ENCODE data around the gene RSL1D1. TPM values are rescaled to one million over a fixed set of nuclear protein-coding genes. Genes with fewer than 3 reads are reported as not detected.

RSL1D1 gene
- total RNA-seq, result 100 to 1,000 TPM; 358 to 377 TPM

DNA sequence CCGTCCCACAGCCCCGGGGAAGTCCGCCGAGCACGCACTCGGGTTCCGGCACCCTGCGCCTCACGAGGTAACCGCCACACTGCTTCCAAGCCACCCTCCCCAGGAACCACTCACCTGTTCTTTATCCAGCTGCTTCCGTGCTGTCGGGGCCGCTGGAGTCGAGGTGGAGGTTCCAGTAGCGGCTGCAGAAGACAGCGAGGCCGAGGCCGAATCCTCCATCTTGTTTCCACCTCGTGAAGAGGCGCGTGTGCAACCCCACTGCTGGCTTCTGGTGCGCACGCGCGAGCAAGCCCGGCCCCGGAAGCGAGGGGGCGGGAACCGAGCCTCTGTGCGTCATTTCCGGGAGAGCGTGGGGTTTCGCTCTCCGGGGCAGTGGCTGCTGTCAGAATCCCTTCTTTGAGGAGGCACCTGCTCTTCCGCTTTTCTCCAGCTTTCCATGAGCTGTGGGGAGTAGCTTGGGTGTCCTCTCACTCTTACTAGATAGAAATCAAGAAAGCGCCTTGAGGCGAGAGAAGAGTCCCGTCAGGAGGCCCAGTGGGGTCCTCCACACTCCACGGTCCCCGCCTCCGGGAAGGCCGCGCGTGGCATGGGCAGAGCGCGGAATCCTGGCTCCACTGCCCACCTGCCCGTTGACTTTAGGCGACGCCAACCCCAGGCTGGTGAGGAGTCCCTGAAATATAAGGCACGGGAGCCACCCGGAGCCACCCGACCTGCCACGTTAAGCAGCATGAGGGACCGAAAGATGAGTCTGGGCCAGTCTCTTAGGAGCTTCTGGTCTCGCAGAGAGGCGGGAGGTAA is at the start of gene RSL1D1:
RSL1D1 (minus strand) TSS at position 249 of the 798 bp plus-strand sequence; CDS start at position 219, 30 bp downstream.
- ChIA-PET CTCF (interaction anchor here (1.3 kb wide), 1 partner anchor 54 kb away, joined by 3 read pairs; no protein-coding TSS in a partner anchor), POLR2A (interaction anchor here (0.6 to 1.4 kb wide), 5 partner anchors 13 to 109 kb away, joined by 3 to 12 read pairs (median 6); partner anchors contain the start of genes GSPT1, TXNDC11 and ZC3H7A)

DNA sequence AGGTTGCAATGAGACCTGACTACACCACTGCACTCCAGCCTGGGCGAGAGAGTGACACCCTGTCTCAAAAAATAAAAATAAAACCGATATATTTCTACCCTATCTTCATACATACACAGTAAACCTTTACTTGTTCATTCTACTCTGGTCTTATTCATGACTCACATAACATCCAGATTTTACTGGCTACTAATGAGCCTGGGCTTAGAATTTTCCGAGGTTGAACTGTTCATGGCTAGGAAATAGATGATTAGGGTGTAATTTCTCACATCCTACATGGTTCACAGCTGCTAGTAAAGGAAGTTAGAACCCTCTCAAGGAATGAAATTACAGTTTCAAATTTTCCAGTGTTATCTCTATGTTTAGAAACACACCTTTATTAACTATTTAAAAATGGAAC is 49.7 kb upstream of the RSL1D1 start:
- ChIA-PET CTCF (no interaction called here), POLR2A (interaction anchor here (0.7 kb wide), 1 partner anchor 9 kb away, joined by 4 read pairs; no protein-coding TSS in a partner anchor)

DNA sequence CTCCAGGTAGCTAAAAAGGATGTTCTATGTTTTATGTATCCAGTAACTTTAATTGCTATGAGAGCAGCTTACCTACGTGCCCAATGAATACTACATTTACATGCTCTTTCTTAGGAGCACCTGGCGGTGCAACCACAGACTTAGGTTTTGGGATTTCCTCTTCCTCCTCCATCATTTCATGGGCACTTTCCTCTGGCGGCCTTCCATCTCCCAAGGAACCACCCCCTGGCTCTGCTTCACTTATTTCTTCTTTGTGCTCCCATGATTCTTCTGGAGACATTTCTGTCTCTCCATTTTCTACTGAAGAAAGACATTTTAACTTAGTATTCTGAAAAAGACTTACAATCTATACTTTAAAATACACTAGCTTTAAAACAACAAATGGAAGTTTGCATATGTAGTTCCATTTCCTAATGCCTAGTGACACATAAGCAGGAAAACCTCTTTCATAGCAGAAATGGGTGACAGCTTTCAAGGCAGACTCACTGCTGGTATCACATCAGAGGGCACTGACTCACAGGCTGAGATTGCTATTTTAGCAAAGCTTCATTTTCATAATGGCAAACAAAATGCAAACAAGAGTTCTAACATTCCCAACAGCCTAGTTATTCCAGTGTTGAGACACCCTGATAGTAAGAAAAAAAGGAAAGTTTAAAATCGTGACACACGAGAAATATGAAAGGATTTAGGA is 45.3 kb upstream of the RSL1D1 start:
- POLR2A ChIA-PET, result no interaction called here
- CTCF ChIA-PET, result interaction anchor here (1.0 kb wide), 1 partner anchor 171 kb away, joined by 3 read pairs; no protein-coding TSS in a partner anchor

DNA sequence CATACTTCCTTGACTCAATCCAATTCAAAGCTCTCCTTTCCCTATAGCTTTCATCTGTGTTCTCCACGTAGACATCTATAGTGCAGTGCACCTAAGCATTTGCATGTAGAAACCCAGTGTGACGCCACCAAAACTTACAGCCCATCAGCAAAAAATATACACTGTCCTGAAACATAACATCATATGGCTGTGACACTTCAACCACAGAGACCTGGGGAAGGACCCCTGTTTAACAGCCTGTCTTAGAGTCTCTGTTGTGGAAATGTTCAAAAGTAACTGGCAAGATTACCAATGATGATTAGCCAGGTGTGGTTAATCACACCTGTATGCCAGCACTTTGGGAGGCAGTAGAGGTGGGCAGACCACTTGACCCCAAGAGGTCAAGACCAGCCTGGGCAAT is 42.2 kb upstream of the RSL1D1 start:
- ChIA-PET POLR2A (no interaction called here), CTCF (no interaction called here)

DNA sequence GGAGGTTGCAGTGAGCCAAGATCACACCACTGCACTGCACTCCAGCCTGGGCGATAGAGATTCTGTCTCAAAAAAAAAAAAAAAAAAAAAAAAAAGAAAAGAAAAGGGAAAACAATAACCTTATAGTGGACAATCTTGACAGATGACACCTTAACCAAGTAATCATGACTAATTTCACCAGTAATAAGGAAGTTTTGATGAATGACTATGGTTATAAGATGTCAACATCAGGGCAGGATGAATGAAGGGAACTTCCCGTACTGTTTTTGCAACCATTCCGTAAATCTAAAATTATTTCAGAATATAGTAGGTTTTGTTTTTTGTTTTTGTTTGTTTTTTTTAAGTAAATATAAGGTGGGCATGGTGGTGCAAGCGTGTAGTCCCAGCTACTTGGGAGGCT is 41.4 kb upstream of the RSL1D1 start:
- ChIA-PET POLR2A (no interaction called here), CTCF (no interaction called here)

DNA sequence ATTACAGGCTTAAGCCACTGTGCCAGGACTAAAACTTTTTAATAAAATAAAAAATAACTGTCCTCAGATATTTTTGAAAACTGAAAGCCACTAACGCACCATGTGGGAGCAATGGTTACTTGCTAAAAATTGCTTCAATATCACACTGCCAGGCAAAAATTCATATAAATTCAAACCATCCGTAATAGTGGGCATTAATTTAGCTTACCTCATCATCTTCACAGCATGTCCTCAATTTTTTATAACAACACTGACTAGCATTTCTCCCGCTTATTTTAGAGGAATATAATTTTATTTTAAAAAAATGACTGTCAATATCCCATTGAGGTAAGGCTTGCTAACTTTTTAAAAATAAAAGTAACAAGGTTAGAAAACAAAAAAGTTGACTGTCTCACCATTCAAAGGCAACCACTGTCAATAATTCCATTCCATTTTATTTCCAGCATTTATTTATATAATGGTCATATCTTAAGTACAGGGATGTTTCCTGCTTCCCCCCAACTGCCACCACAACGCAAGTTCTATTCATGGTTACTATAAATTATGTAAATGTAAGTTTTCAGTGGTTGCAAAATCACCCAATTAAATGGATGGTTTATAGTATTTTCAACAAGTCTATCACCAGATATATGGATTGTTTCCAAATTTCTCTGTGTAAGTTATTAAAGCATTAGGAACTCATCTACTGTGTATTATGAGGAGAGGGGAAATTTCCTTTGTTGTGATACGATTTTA is 39.1 kb upstream of the RSL1D1 start:
- POLR2A ChIA-PET, result no interaction called here
- CTCF ChIA-PET, result no interaction called here

DNA sequence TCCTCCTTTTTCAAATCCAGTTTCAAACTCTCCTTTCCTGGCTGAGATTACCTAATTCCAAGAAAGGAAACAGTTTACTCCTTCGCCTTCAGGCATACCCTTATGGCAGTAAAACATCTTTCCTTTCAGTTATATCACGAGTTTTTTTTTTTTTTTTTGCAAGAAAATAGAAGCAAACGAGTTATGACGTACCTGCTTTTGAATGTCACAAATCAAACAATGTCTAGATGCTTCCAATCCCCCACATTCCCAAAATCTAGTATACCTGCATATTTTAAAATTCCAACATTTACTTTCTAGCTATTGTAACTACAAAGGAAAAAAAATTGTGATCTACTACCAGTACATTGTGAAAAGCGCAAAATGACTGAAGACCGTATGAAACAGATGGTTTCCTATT is 35.5 kb upstream of the RSL1D1 start:
- CTCF ChIA-PET, result interaction anchor here (0.6 to 1.0 kb wide), 2 partner anchors 90 to 126 kb away, joined by 3 to 4 read pairs; partner anchors contain the start of gene ZC3H7A
- POLR2A ChIA-PET, result no interaction called here

DNA sequence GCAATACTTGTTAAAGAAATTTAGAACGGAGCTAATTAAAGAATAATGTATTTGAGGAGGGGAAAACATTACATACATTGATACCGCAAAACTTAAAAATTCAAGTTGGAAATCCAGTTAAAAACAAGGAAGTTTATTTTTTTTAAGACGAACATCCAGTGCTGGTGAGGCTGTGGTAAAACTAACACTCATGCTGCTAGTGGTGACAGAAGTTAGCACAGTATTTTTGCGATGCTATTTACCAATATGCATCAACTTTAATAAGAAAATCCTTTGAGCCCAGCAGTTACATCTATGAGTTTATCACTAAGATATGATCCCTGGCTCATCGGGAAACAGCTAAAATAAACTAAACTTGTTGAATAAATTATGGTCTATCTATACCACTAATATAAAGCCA is 32.7 kb upstream of the RSL1D1 start:
- CTCF ChIA-PET, result no interaction called here
- POLR2A ChIA-PET, result no interaction called here

DNA sequence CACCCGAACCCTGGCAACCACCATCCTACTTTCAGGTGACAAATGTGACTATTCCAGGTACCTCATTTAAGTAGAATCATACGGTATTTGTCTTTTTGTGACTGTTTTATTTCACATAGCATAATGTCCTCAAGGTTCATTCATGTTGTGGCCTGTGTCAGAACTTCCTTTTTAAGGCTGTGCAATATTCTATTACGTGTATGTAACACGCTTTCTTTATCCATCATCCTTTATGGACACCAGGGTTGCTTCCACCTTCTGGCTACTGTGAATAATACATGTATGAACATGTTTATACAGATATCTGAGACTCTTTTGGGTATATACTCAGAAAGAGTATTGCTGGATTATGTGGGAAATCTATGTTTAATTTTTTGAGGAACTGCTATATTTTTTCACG is 28.7 kb upstream of the RSL1D1 start:
- CTCF ChIA-PET, result no interaction called here
- POLR2A ChIA-PET, result no interaction called here

DNA sequence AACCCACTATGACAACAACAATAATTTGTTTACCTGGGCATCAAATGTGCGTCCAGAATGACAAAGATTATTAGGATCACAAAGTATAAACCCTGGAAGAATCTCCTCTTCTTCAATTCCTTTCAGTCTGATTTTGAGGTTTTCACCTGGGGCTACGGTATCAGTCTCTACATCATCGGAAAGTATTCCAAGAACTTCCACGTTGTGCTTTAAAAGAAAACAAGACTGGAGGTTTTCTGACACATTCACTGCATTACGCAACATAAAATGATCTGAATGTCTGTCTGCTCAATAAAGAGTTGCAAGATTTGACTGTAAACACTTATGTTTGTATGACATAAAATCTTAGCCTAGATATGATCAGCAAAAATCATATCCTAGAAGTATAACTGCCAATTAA is 26.0 kb upstream of the RSL1D1 start:
- POLR2A ChIA-PET, result no interaction called here
- CTCF ChIA-PET, result no interaction called here

DNA sequence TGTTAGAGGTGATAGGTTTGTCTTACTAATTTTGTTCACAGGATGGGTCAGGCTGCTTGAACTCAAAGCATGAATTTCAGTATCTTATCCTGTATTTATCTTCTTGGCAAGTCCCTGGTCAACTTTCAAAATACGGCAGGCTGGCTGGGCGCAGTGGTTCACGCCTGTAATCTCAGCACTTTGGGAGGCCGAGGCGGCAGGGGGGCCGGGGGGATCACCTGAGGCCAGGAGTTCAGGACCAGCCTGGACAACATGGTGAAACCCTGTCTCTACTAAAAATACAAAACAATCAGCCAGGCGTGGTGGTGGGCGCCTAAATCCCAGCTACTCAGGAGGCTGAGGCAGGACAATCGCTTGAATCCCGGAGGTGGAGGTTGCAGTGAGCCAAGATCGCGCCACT is 25.0 kb upstream of the RSL1D1 start:
- ChIA-PET CTCF (no interaction called here), POLR2A (no interaction called here)

DNA sequence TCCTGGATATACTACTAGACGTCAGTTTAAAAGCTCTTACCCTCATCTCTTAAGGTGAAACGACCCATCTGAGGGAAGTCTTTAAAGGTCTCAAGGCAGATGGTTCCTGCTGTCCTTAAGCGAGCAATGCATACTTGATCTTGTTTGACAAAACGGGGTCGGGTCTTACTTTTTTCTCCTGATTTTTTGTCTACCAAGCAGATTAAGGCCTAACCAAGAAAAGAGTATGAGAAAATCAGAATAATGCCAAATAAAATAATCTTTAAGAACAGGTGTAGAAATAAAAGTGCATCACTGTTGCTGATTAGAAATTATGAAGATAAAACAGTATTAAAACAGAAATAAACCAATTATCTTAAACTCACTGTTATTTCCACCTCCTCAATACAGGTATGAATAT is 24.4 kb upstream of the RSL1D1 start:
- ChIA-PET CTCF (no interaction called here), POLR2A (no interaction called here)

DNA sequence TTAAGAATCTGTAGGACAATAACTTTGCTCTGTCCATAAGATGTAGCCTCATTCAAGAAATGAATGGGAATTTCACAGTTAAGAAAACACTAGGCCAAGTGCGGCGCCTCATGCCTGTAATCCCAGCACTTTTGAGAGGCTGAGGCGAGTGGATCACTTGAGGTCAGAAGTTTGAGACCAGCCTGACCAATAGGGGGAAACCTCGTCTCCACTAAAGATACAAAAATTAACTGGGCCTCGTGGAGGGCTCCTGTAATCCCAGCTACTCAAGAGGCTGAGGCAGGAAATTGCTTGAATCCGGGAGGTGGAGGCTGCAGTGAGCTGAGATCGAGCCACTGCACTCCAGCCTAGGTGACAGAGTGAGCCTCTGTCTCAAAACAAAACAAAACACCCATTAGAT is 19.9 kb upstream of the RSL1D1 start:
- ChIA-PET POLR2A (interaction anchor here (0.6 kb wide), 1 partner anchor 14 kb away, joined by 7 read pairs; no protein-coding TSS in a partner anchor), CTCF (no interaction called here)

DNA sequence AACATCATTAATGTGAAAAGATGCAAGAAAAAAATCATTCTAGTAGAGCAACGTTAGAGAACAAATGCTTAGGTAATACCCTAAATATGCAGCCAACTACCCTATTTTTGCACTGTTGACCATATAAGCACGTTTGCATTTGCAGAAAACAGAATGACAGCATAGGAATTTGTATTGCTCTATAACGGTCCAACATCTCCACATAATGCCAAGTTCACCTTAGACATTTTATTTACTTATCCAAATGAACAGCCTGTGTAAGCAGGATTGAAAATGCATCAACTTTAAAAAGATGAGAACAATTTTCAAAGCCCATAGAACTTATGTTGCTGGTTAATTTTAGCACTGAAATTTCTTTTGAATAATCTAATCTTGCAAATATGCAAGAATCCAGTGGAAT is 19.1 kb upstream of the RSL1D1 start:
- ChIA-PET POLR2A (no interaction called here), CTCF (no interaction called here)

DNA sequence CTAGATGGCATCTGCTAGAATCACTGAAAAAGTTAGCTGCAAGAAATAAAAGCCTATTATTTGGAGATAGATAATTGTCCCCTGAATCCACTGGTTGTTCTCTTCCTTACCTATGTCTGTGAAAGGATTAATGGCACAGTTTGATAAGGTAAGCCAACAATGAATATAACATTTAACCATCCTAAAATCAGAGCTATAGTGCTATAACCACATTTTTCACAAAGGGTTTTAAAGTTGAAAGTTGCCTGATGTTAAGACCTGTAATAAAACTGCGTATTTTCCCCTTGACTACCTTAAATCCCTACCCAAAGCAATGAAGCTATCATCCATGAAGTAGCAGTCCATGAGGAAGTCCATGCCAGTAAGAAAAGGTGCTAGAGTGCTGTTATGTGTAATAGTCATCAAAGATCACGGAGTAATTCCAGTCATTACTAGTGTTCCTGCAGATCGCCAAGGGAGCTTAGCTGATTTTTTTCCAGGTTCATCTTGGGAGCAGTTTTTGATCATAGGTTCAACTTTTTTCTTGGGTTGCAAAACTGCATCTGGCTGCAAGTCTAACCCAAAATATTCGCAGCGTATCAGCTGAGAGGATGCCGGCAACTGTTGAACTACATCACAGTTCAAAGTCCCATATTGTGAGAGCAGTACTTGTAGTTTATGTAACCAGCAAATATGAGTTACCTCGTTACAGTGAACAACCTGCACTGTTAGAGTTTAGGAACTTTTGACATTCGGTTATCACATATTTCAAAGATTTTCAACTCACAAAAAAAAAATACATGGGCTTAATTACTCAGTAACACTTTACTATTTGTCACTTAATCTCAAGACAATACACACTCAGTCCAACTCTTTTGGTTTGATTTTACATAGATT is 18.2 kb upstream of the RSL1D1 start:
- POLR2A ChIA-PET, result no interaction called here
- CTCF ChIA-PET, result no interaction called here

DNA sequence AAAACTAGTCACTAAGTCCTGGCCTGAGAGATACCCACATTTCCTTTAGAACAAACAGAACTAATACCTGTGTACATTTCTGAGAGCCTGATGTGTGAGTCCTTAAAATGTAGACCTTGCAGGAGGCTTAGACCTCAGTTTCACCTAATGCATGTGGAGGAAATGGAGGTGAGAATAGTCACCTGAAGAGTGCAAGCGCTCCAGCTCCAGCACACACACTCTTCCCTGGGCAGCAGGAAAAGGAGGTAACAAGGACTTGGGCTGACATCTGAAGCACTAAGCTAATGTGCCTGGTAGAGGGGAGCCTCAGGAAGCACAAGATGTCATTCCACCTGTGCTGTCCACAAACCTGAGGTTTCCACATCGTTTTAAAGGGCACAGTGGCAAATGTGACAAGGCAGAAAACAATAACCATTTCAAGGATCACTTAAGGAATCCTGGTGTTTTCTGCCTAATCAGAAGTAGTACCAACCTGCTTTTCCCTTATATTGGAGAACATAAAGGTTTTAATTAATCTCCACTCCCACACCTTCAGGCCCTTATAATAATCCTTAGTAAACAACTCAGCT is 17.2 kb upstream of the RSL1D1 start:
- ChIA-PET POLR2A (interaction anchor here (0.7 kb wide), 1 partner anchor 129 kb away, joined by 7 read pairs; no protein-coding TSS in a partner anchor), CTCF (interaction anchor here (0.7 kb wide), 2 partner anchors 260 to 958 kb away, joined by 3 read pairs; no protein-coding TSS in a partner anchor)

DNA sequence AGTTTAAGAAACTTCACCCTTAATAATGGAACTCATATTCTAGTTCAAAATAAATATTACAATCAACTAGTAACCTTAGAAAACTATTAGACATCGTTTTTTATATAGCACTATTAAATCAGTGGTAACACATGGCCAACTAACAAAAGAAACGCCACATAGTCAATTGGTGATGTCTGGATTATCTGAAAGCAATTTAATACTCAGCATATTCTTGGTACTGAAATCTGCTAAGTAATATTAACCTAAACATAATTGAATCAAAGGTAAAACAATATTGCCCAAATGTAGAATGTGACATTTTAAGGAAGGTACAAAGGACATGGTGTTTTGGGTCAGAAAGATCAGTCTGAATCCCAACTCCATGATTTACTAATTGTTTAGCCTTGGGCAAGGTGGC is 11.1 kb upstream of the RSL1D1 start:
- CTCF ChIA-PET, result no interaction called here
- POLR2A ChIA-PET, result no interaction called here

DNA sequence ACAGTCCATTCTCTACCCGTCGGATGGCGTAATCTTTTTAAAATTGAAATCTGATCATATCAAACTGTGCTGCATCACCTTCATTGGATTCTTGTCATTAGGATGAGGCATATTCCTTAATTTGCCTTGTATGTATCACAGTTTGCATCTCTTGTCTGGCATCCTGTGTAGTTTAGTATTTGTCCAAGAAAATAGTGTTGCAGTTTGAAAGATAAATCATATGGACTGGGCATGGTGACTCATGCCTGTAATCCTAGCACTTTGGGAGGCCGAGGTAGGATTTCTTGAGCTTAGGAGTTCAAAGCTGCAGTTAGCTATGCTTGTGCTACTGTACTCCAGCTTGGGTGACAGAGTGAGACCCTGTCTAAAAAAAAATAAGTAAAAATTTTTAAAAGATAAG is 5.8 kb upstream of the RSL1D1 start:
- CTCF ChIA-PET, result no interaction called here
- POLR2A ChIA-PET, result no interaction called here
